AG04449 (cell line): ENCODE measurements around the gene TTLL13.

Source experiments
- CTCF ChIA-PET: fragments of 350-600 bp; formaldehyde crosslinking; extraction: SDS; loops from one replicate; lab custom pipeline; 2021; ENCODE audit warnings: antibody characterized with exemption; lab: Yijun Ruan, JAX
- POLR2A ChIA-PET: fragments of 400-600, 350-600 bp; formaldehyde crosslinking; extraction: SDS; loops from one replicate; lab custom pipeline; 2020; ENCODE audit warnings: antibody characterized with exemption, inconsistent platforms; lab: Yijun Ruan, JAX
- DNase-seq: peaks from one replicate; pipeline ENCODE4 v3.0.0-alpha.2; 2010; ENCODE audit warnings: low read depth, low spot score
- H3K4me3 ChIP-seq: 2 replicates; pipeline ENCODE4 v1.5.1; 2011; ENCODE audit warnings: low read depth, mild to moderate bottlenecking, control low read depth, low read length
- TF ChIP-seq, protein P1 (sequence below): IDR thresholded peaks from one replicate; pipeline ENCODE4 v1.5.1; 2011; ENCODE audit warnings: mild to moderate bottlenecking, moderate library complexity, low read length, control low read depth, inconsistent platforms; ENCODE audit not compliant: insufficient read depth; ENCODE audit errors: missing control alignments

The TTLL13 gene

DNA sequence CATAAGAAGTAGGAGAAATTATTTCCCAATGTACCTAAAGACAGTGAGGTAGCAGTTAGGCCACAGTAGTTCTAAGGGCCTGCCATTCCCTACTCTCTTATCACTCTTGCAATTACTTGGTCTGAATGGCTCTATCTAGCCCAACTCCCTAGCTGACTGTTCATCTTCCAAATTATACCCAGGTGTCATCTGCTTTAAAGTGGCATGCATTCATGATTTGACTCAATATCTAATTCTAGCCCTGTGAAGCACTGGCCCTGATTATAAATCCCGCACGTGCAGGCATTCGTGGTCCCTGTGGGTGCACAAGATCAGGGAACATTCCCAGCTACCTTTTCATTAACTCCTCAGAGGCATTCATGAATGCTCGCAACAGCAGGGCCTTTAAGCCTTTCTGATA, 59.7 kb downstream of the TTLL13 start:
- TF ChIP-seq, protein P1, sequence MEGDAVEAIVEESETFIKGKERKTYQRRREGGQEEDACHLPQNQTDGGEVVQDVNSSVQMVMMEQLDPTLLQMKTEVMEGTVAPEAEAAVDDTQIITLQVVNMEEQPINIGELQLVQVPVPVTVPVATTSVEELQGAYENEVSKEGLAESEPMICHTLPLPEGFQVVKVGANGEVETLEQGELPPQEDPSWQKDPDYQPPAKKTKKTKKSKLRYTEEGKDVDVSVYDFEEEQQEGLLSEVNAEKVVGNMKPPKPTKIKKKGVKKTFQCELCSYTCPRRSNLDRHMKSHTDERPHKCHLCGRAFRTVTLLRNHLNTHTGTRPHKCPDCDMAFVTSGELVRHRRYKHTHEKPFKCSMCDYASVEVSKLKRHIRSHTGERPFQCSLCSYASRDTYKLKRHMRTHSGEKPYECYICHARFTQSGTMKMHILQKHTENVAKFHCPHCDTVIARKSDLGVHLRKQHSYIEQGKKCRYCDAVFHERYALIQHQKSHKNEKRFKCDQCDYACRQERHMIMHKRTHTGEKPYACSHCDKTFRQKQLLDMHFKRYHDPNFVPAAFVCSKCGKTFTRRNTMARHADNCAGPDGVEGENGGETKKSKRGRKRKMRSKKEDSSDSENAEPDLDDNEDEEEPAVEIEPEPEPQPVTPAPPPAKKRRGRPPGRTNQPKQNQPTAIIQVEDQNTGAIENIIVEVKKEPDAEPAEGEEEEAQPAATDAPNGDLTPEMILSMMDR: no peak
- DNase-seq: no peak
- POLR2A ChIA-PET: no interaction called here
- H3K4me3 ChIP-seq: no peak overlapping the region
- CTCF ChIA-PET: interaction anchor here (0.7 to 4.0 kb wide), 5 partner anchors 7 to 173 kb away, joined by 3 to 33 read pairs (median 8); no protein-coding TSS in a partner anchor
